SK-N-SH (cell line): ENCODE data around the gene FCAMR. TPM values are rescaled to one million over a fixed set of nuclear protein-coding genes. Genes with fewer than 3 reads are reported as not detected.

Experiments
- CTCF ChIA-PET: fragments of 300-600, 350-600 bp; formaldehyde crosslinking; extraction: SDS; loops from one replicate; lab custom pipeline; 2021; lab: Yijun Ruan, JAX
- POLR2A ChIA-PET: fragments of 350-600 bp; sonication (Branson Sonifier 250); formaldehyde crosslinking; extraction: SDS; loops from one replicate; lab custom pipeline; 2020; ENCODE audit warnings: antibody characterized with exemption, inconsistent platforms; lab: Yijun Ruan, JAX
- DNase-seq: peaks from one replicate; pipeline ENCODE4 v3.0.0; 2012
- H2AFZ ChIP-seq: fragments of 200-600 bp; sonication (generic); 2 replicates; pipeline ENCODE4 v1.8.1; 2016; ENCODE audit warnings: antibody characterized with exemption, mild to moderate bottlenecking, low read depth
- H3F3A ChIP-seq: fragments of 200-600 bp; sonication (generic); replicated peaks from 2 replicates; pipeline ENCODE3; 2016; ENCODE audit warnings: antibody characterized with exemption, mild to moderate bottlenecking; ENCODE audit not compliant: insufficient read depth
- H3K27ac ChIP-seq, 2 experiments: fragments of 200-500 bp in 1 of 2; fragments of 200-600 bp in 1 of 2; sonication (Bioruptor generic) in 1 of 2; sonication (generic), shearing (Covaris generic) in 1 of 2; 2 replicates each; pipeline versions ENCODE4 v1.5.1 to v1.6.1; 2014 to 2016; ENCODE audit warnings: low read depth in 2 of 2, inconsistent platforms in 1 of 2, low read length in 1 of 2, mild to moderate bottlenecking in 1 of 2, mixed read lengths in 1 of 2
- H3K27me3 ChIP-seq: fragments of 200-600 bp; sonication (generic), shearing (Covaris generic); 2 replicates; pipeline ENCODE4 v1.6.1; 2016; ENCODE audit warnings: mixed run types; ENCODE audit not compliant: insufficient read depth
- H3K36me3 ChIP-seq, 2 experiments: fragments of 200-500 bp in 1 of 2; fragments of 200-600 bp in 1 of 2; sonication (Bioruptor generic) in 1 of 2; sonication (generic) in 1 of 2; replicated peaks in 1 of 2; 2 replicates each; pipeline versions ENCODE3 to v1.5.1; 2014 to 2016; ENCODE audit warnings: low read length in 1 of 2, mild to moderate bottlenecking in 1 of 2; ENCODE audit not compliant: insufficient read depth in 2 of 2, control insufficient read depth in 1 of 2
- H3K4me1 ChIP-seq, 2 experiments: fragments of 200-500 bp in 1 of 2; fragments of 200-600 bp in 1 of 2; sonication (Bioruptor generic) in 1 of 2; sonication (generic), shearing (Covaris generic) in 1 of 2; 2 replicates each; pipeline versions ENCODE4 v1.5.1 to v1.6.1; 2014 to 2016; ENCODE audit warnings: low read depth in 1 of 2, low read length in 1 of 2, mixed run types in 1 of 2; ENCODE audit not compliant: insufficient read depth in 2 of 2, control insufficient read depth in 1 of 2
- H3K4me2 ChIP-seq: fragments of 200-600 bp; sonication (generic), shearing (Covaris generic); 2 replicates; pipeline ENCODE4 v1.6.1; 2017; ENCODE audit warnings: mixed run types
- H3K4me3 ChIP-seq, 2 experiments: fragments of 200-500 bp in 1 of 2; fragments of 200-600 bp in 1 of 2; sonication (Bioruptor generic) in 1 of 2; sonication (generic), shearing (Covaris generic) in 1 of 2; 2 replicates each; pipeline versions ENCODE4 v1.5.1 to v1.8.1; 2014 to 2016; ENCODE audit warnings: low read depth in 2 of 2, inconsistent platforms in 1 of 2, low read length in 1 of 2, mild to moderate bottlenecking in 1 of 2, mixed read lengths in 1 of 2, moderate library complexity in 1 of 2
- H3K79me2 ChIP-seq: fragments of 200-600 bp; sonication (generic); 2 replicates; pipeline ENCODE4 v1.8.1; 2017; ENCODE audit warnings: mild to moderate bottlenecking; ENCODE audit not compliant: insufficient read depth
- H3K9ac ChIP-seq: fragments of 200-600 bp; sonication (generic); 2 replicates; pipeline ENCODE4 v1.6.1; 2017; ENCODE audit warnings: mixed run types
- H3K9me2 ChIP-seq: fragments of 200-600 bp; sonication (generic); 2 replicates; pipeline ENCODE4 v1.6.1; 2017; ENCODE audit warnings: mixed run types
- H3K9me3 ChIP-seq: fragments of 200-600 bp; sonication (generic); 2 replicates; pipeline ENCODE4 v1.6.1; 2017; ENCODE audit warnings: mixed run types, mild to moderate bottlenecking, moderate library complexity
- H4K20me1 ChIP-seq: fragments of 200-600 bp; sonication (generic); 2 replicates; pipeline ENCODE4 v1.6.1; 2017; ENCODE audit warnings: mild to moderate bottlenecking, mixed run types; ENCODE audit not compliant: insufficient read depth
- CTCF ChIP-seq: fragments of 200-600 bp; sonication (generic); IDR thresholded peaks from 2 replicates; pipeline ENCODE4 v1.6.1; 2017; ENCODE audit warnings: antibody characterized with exemption, mild to moderate bottlenecking, moderate library complexity
- EP300 ChIP-seq, 2 experiments: IDR thresholded peaks; 2 replicates each; pipeline versions ENCODE4 v1.4.0 to v1.6.1; 2012; ENCODE audit warnings: borderline replicate concordance in 1 of 2, low read depth in 1 of 2, low read length in 1 of 2
- MAX ChIP-seq: IDR thresholded peaks from 2 replicates; pipeline ENCODE4 v1.4.0; 2012; ENCODE audit warnings: low read depth
- TAF1 ChIP-seq: IDR thresholded peaks from 2 replicates; pipeline ENCODE4 v1.6.1; 2012; ENCODE audit warnings: low read depth, mild to moderate bottlenecking, low read length, moderate library complexity, borderline replicate concordance
- TEAD4 ChIP-seq: IDR thresholded peaks from 2 replicates; pipeline ENCODE4 v1.4.0; 2012; ENCODE audit warnings: mild to moderate bottlenecking, borderline replicate concordance; ENCODE audit not compliant: insufficient read depth
- USF1 ChIP-seq: IDR thresholded peaks from 2 replicates; pipeline ENCODE4 v1.4.0; 2012; ENCODE audit warnings: low read depth, borderline replicate concordance
- WGBS: methylation state at CpG from one replicate; pipeline ENCODE4 v1.1.6; 2017; ENCODE audit warnings: low lambda C conversion rate; 5-methylcytosine and 5-hydroxymethylcytosine counted together
- polyA plus RNA-seq, 3 experiments: library from polyadenylated mRNA; depleted of rRNA; stranded (reverse); fragments of >200 nt; gene quantifications; 2 replicates each; pipeline ENCODE4 v1.2.3, GENCODE V29; 2012

The FCAMR gene
- polyA plus RNA-seq, 1 of the 3 experiments (the other 2 are of a cell fraction) = not detected

- no peak for DNase-seq
- Histone ChIP-seq H3K9ac (no peak overlapping the region), H3K36me3 (no peaks in the 10 kb centered on the region), H4K20me1 (no peaks in the 10 kb centered on the region), H3K9me3 (no peaks in the 10 kb centered on the region), H3K4me2 (no peak overlapping the region), H3K27ac (no peak overlapping the region), H3K4me3 (no peak overlapping the region), H2AFZ (no peak overlapping the region), H3K4me1 (peaks cover 6 to 10% of the 10 kb centered on the region in 2 experiments; a peak in 2 of 4 replicates), H3F3A (no peaks in the 10 kb centered on the region), H3K9me2 (no peaks in the 10 kb centered on the region), H3K27me3 (no peaks in the 10 kb centered on the region), H3K79me2 (no peaks in the 10 kb centered on the region)
- 80% methylated on average over 4 of the region's 4 CpGs for WGBS
- CTCF ChIA-PET = interaction anchor here (1.4 to 4.3 kb wide), 4 partner anchors 19 to 94 kb away, joined by 3 to 39 read pairs (median 4); no protein-coding TSS in a partner anchor
- TF ChIP-seq TEAD4 (no peak), TAF1 (no peak)
- POLR2A ChIA-PET = no interaction called here
These were observed 33.0 kb upstream of the FCAMR start for GRCh38 chr1:207003210-207003609.

GRCh38 chr1:207002724-207003146 is 32.5 kb upstream of the FCAMR start:
- Histone ChIP-seq H2AFZ (no peak overlapping the region), H3K79me2 (no peaks in the 10 kb centered on the region), H4K20me1 (no peaks in the 10 kb centered on the region), H3K9me2 (no peaks in the 10 kb centered on the region), H3K4me2 (no peak overlapping the region), H3K36me3 (no peaks in the 10 kb centered on the region), H3K9ac (no peak overlapping the region), H3F3A (no peaks in the 10 kb centered on the region), H3K4me3 (no peak overlapping the region), H3K27ac (no peak overlapping the region), H3K27me3 (no peaks in the 10 kb centered on the region), H3K9me3 (no peaks in the 10 kb centered on the region), H3K4me1 (peaks cover 6 to 10% of the 10 kb centered on the region in 2 experiments; a peak in 2 of 4 replicates)
- WGBS = 38% methylated on average over 1 of the region's 1 CpG
- POLR2A ChIA-PET = no interaction called here
- TF ChIP-seq CTCF = no peak
- no peak for DNase-seq
- CTCF ChIA-PET = interaction anchor here (4.3 kb wide), 1 partner anchor 22 kb away, joined by 39 read pairs; no protein-coding TSS in a partner anchor

- TF ChIP-seq USF1 = no peak
- TF ChIP-seq MAX = no peak
- TF ChIP-seq EP300 (IDR thresholded peaks at IDR 0.05; ENCODE audit: borderline replicate concordance in 1 of 2, low read depth in 1 of 2, low read length in 1 of 2) = no peak
- no peaks in the 10 kb centered on the region for H4K20me1 ChIP-seq
- H3K9me3 ChIP-seq = no peaks in the 10 kb centered on the region
- H3K79me2 ChIP-seq = no peaks in the 10 kb centered on the region
- H3K27me3 ChIP-seq = no peaks in the 10 kb centered on the region; the same call in 1 of the 2 replicates
- no peak overlapping the region for H3K9ac ChIP-seq
- H3F3A ChIP-seq = no peaks in the 10 kb centered on the region
- no peak overlapping the region for H3K27ac ChIP-seq
- H3K36me3 ChIP-seq = no peaks in the 10 kb centered on the region
- 29% methylated on average over 5 of the region's 5 CpGs for WGBS
- ChIA-PET CTCF (interaction anchor here (0.6 to 0.7 kb wide), 2 partner anchors 19 to 266 kb away, joined by 3 read pairs; no protein-coding TSS in a partner anchor), POLR2A (no interaction called here)
- H2AFZ ChIP-seq = no peak overlapping the region
- H3K9me2 ChIP-seq = no peaks in the 10 kb centered on the region
- H3K4me2 ChIP-seq = no peak overlapping the region
- no peak for DNase-seq
- H3K4me3 ChIP-seq = no peak overlapping the region
- peaks cover 0 to 7% of the 10 kb centered on the region in 2 experiments; a peak in 2 of 4 replicates for H3K4me1 ChIP-seq
These were observed 31.4 kb upstream of the FCAMR start for GRCh38 chr1:207001492-207002245.
